HepG2 (cell line): ENCODE data around the gene CD300LF. TPM values are rescaled to one million over a fixed set of nuclear protein-coding genes. Genes with fewer than 3 reads are reported as not detected.

Experiments
- CENPT ChIP-seq: sonication (generic); formaldehyde crosslinking; IDR thresholded peaks from 2 replicates; pipeline ENCODE4 v1.8.0; 2022; ENCODE audit warnings: low read depth, mild to moderate bottlenecking, moderate library complexity, missing genetic modification reagents
- KAT7 ChIP-seq: IDR thresholded peaks from 2 replicates; pipeline ENCODE4 v1.6.1; 2018; ENCODE audit warnings: borderline replicate concordance, missing compliant biosample characterization
- NR2F6 ChIP-seq, 2 experiments: IDR thresholded peaks; 2 replicates each; pipeline ENCODE4 v1.6.1; 2016; ENCODE audit warnings: antibody characterized with exemption in 1 of 2, mild to moderate bottlenecking in 1 of 2
- POLR2AphosphoS2 ChIP-seq: IDR thresholded peaks from 2 replicates; pipeline ENCODE4 v1.6.1; 2011; ENCODE audit warnings: low read depth, low read length, improper control_type of control experiment
- ZBTB8A ChIP-seq: sonication (generic); formaldehyde crosslinking; IDR thresholded peaks from 2 replicates; pipeline ENCODE4 v1.4.0; 2020; ENCODE audit warnings: mild to moderate bottlenecking, low read depth, missing genetic modification reagents, borderline replicate concordance
- ZNF530 ChIP-seq: sonication (generic); formaldehyde crosslinking; IDR thresholded peaks from 2 replicates; pipeline ENCODE4 v1.5.0; 2020; ENCODE audit warnings: low read depth, mild to moderate bottlenecking, missing genetic modification reagents
- polyA plus RNA-seq, 8 experiments: library from polyadenylated mRNA; depleted of rRNA in 3 of 8; stranded (reverse) in 7 of 8; unstranded in 1 of 8; fragments of >200 nt; fragmentation: Illumina TruSeq in 4 of 8; extraction: Trizol in 4 of 8; gene quantifications; 2 replicates each; pipeline versions ENCODE4 v1.2.1 to v1.2.3, GENCODE V29; 2011 to 2016; ENCODE audit warnings: low read depth in 4 of 8, missing spikeins in 1 of 8, mixed read lengths in 1 of 8; ENCODE audit not compliant: insufficient read depth in 1 of 8
- total RNA-seq, 5 experiments: library from RNA; depleted of rRNA; stranded (reverse); fragments of >200 nt; fragmentation: Illumina TruSeq; extraction: Trizol; gene quantifications; 2 replicates each; pipeline ENCODE4 v1.2.3, GENCODE V29; 2016; ENCODE audit warnings: low read depth in 1 of 5
- TF ChIP-seq, protein P1 (sequence below): sonication (generic); formaldehyde crosslinking; IDR thresholded peaks from 2 replicates; pipeline ENCODE4 v1.4.0; 2020; ENCODE audit warnings: mild to moderate bottlenecking, missing genetic modification reagents
- TF ChIP-seq, protein P2 (sequence below): sonication (generic); formaldehyde crosslinking; IDR thresholded peaks from 2 replicates; pipeline ENCODE4 v1.5.0; 2020; ENCODE audit warnings: mild to moderate bottlenecking, missing genetic modification reagents
- TF ChIP-seq, protein P3 (sequence below): sonication (generic); formaldehyde crosslinking; IDR thresholded peaks from 2 replicates; pipeline ENCODE4 v1.4.0; 2020; ENCODE audit warnings: missing genetic modification reagents, borderline replicate concordance
- TF ChIP-seq, protein P4 (sequence below): sonication (generic); formaldehyde crosslinking; IDR thresholded peaks from 2 replicates; pipeline ENCODE4 v1.5.0; 2020; ENCODE audit warnings: missing genetic modification reagents

The CD300LF gene
- total and polyA plus RNA-seq, 2 of the 13 experiments (the other 11 are each of a cell fraction or from before 2014, with no cell fraction given), result not detected

DNA sequence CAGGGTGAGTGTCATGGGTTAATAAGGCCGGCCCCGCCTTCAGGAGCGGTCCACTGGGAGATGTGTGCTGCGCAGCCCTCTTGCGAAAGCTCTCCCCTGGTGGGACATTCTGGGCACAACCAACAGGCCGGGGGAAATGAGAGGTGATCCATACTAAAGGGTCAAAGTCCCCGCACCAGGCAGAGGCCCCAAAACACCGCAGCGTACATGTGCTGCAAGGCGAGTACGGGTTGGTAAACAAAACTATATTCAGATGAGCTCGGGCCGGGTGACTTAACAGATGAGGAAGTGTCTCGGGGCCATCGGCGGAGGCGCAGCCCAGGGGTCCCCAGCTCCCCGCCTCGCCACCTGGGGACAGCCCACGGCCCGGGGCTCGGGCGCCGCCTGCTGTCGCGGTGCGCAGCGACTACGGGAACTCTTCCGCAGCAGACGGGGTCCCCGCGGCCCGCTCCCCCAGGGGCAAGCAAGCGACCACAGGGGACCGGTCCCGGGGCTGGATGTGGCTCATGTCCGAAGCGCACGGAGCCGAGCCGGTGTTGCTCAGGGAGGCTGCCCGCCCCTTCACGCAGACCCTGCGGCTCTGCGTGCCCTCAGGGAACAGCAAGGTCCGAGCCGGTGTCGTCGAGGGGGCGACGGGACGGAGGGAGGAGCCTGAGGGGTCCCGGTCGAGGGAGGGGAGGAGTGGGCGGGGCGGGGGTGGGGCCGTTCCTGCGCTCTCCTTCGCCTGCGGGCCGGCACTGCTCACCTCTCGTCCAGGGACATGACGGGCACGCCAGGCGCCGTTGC is 24.0 kb upstream of the CD300LF start, which contains the start of gene RAB37 (continued):
- TF ChIP-seq, protein P1, sequence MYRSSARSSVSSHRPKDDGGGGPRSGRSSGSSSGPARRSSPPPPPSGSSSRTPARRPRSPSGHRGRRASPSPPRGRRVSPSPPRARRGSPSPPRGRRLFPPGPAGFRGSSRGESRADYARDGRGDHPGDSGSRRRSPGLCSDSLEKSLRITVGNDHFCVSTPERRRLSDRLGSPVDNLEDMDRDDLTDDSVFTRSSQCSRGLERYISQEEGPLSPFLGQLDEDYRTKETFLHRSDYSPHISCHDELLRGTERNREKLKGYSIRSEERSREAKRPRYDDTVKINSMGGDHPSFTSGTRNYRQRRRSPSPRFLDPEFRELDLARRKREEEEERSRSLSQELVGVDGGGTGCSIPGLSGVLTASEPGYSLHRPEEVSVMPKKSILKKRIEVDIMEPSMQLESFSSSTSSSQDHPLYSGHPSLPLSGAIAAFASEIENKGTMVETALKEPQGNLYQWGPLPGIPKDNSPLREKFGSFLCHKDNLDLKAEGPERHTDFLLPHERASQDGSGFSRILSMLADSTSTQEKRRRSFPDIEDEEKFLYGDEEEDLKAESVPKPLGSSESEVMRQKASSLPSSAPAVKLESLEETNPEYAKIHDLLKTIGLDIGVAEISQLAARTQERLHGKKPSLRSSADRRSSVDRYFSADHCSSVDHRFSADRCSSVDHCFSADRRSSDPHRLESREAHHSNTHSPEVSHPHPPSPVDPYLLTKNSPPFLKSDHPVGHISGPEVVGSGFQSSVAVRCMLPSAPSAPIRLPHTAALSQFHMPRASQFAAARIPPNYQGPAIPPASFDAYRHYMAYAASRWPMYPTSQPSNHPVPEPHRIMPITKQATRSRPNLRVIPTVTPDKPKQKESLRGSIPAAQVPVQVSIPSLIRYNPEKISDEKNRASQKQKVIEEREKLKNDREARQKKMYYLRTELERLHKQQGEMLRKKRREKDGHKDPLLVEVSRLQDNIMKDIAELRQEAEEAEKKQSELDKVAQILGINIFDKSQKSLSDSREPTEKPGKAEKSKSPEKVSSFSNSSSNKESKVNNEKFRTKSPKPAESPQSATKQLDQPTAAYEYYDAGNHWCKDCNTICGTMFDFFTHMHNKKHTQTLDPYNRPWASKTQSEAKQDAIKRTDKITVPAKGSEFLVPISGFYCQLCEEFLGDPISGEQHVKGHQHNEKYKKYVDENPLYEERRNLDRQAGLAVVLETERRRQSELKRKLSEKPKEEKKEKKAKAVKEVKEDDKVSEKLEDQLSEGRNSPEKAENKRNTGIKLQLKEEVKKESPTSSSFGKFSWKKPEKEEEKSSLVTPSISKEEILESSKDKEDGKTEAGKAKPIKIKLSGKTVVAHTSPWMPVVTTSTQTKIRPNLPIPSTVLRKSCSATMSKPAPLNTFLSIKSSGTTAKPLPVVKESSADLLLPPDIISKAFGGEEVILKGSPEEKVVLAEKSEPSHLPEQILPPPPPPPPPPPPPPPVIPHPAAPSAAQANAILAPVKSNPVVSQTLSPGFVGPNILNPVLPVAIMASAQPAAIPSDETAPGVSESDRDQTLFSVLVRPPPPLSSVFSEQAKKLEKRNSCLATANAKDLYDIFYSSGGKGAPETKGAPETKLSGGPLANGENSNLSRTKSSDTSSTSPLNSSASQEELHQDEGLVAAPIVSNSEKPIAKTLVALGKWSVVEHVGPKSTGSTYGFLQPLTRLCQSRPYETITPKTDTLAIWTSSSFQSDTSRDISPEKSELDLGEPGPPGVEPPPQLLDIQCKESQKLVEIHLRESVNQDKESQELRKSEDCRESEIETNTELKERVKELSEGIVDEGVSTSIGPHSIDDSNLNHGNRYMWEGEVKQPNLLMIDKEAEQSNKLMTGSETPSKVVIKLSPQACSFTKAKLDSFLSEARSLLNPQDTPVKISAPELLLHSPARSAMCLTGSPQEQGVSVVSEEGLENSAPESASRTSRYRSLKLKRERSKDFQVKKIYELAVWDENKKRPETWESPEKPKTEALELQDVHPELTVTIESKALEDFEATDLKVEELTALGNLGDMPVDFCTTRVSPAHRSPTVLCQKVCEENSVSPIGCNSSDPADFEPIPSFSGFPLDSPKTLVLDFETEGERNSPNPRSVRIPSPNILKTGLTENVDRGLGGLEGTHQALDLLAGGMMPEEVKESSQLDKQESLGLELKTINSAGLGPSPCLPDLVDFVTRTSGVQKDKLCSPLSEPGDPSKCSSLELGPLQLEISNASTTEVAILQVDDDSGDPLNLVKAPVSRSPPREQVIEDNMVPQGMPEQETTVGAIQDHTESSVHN, result no peak
- TF ChIP-seq CENPT (CRISPR knock-in tag) (no peak), POLR2AphosphoS2 (no peak), ZBTB8A (CRISPR knock-in tag) (peak; percentile 48; the same call in 1 of the 2 replicates), KAT7 (CRISPR knock-in tag) (no peak), NR2F6 (IDR thresholded peaks at IDR 0.05) (peak; percentile 79), NR2F6 (CRISPR knock-in tag; IDR thresholded peaks at IDR 0.05) (peak; percentile 82), ZNF530 (CRISPR knock-in tag) (no peak)
- TF ChIP-seq, protein P2, sequence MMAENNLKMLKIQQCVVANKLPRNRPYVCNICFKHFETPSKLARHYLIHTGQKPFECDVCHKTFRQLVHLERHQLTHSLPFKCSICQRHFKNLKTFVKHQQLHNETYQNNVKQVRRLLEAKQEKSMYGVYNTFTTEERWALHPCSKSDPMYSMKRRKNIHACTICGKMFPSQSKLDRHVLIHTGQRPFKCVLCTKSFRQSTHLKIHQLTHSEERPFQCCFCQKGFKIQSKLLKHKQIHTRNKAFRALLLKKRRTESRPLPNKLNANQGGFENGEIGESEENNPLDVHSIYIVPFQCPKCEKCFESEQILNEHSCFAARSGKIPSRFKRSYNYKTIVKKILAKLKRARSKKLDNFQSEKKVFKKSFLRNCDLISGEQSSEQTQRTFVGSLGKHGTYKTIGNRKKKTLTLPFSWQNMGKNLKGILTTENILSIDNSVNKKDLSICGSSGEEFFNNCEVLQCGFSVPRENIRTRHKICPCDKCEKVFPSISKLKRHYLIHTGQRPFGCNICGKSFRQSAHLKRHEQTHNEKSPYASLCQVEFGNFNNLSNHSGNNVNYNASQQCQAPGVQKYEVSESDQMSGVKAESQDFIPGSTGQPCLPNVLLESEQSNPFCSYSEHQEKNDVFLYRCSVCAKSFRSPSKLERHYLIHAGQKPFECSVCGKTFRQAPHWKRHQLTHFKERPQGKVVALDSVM, result peak; percentile 84
- TF ChIP-seq, protein P3, sequence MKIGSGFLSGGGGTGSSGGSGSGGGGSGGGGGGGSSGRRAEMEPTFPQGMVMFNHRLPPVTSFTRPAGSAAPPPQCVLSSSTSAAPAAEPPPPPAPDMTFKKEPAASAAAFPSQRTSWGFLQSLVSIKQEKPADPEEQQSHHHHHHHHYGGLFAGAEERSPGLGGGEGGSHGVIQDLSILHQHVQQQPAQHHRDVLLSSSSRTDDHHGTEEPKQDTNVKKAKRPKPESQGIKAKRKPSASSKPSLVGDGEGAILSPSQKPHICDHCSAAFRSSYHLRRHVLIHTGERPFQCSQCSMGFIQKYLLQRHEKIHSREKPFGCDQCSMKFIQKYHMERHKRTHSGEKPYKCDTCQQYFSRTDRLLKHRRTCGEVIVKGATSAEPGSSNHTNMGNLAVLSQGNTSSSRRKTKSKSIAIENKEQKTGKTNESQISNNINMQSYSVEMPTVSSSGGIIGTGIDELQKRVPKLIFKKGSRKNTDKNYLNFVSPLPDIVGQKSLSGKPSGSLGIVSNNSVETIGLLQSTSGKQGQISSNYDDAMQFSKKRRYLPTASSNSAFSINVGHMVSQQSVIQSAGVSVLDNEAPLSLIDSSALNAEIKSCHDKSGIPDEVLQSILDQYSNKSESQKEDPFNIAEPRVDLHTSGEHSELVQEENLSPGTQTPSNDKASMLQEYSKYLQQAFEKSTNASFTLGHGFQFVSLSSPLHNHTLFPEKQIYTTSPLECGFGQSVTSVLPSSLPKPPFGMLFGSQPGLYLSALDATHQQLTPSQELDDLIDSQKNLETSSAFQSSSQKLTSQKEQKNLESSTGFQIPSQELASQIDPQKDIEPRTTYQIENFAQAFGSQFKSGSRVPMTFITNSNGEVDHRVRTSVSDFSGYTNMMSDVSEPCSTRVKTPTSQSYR (CRISPR knock-in tag), result peak; percentile 34; the same call in 1 of the 2 replicates
- TF ChIP-seq, protein P4, sequence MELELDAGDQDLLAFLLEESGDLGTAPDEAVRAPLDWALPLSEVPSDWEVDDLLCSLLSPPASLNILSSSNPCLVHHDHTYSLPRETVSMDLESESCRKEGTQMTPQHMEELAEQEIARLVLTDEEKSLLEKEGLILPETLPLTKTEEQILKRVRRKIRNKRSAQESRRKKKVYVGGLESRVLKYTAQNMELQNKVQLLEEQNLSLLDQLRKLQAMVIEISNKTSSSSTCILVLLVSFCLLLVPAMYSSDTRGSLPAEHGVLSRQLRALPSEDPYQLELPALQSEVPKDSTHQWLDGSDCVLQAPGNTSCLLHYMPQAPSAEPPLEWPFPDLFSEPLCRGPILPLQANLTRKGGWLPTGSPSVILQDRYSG (CRISPR knock-in tag), result peak; percentile 44; the same call in 1 of the 2 replicates
